Ishikawa (cell line): ENCODE measurements around the gene ACSS1.

Experiments
- CEBPB ChIP-seq: IDR thresholded peaks from 2 replicates; pipeline ENCODE4 v1.6.1; 2012
- CREB1 ChIP-seq: IDR thresholded peaks from 2 replicates; pipeline ENCODE4 v1.6.1; 2012; ENCODE audit warnings: low read depth
- EGR1 ChIP-seq: IDR thresholded peaks from 2 replicates; pipeline ENCODE4 v1.6.1; 2012
- EP300 ChIP-seq: IDR thresholded peaks from 2 replicates; pipeline ENCODE4 v1.6.1; 2012; ENCODE audit warnings: borderline replicate concordance
- FOXM1 ChIP-seq: IDR thresholded peaks from 2 replicates; pipeline ENCODE4 v1.6.1; 2012; ENCODE audit warnings: low read depth, borderline replicate concordance
- NFIC ChIP-seq: IDR thresholded peaks from 2 replicates; pipeline ENCODE4 v1.6.1; 2012
- RAD21 ChIP-seq: IDR thresholded peaks from 2 replicates; pipeline ENCODE4 v1.6.1; 2012; ENCODE audit warnings: low read depth
- TAF1 ChIP-seq: IDR thresholded peaks from 2 replicates; pipeline ENCODE4 v1.6.1; 2012; ENCODE audit warnings: low read depth, mild to moderate bottlenecking
- TCF12 ChIP-seq: IDR thresholded peaks from 2 replicates; pipeline ENCODE4 v1.6.1; 2012; ENCODE audit warnings: low read depth
- TEAD4 ChIP-seq: IDR thresholded peaks from 2 replicates; pipeline ENCODE4 v1.6.1; 2012
- USF1 ChIP-seq: IDR thresholded peaks from 2 replicates; pipeline ENCODE4 v1.6.1; 2012
- YY1 ChIP-seq: IDR thresholded peaks from 2 replicates; pipeline ENCODE4 v1.6.1; 2012; ENCODE audit warnings: low read depth
- ZBTB7A ChIP-seq: IDR thresholded peaks from 2 replicates; pipeline ENCODE4 v1.6.1; 2012; ENCODE audit warnings: low read depth
- TF ChIP-seq, protein P1 (sequence below): IDR thresholded peaks from 2 replicates; pipeline ENCODE4 v1.6.1; 2012; ENCODE audit warnings: low read depth, mild to moderate bottlenecking
- TF ChIP-seq, protein P2 (sequence below): IDR thresholded peaks from 2 replicates; pipeline ENCODE4 v1.6.1; 2012

The ACSS1 gene

GRCh38 chr20:25070821-25071473, 13.0 kb upstream of the ACSS1 start:
- TF ChIP-seq TAF1: no peak
- TF ChIP-seq CREB1: no peak
- no peak for TF ChIP-seq EGR1
- no peak for TF ChIP-seq TEAD4
- no peak for TF ChIP-seq TCF12
- TF ChIP-seq CEBPB: no peak

- TF ChIP-seq USF1 (no peak), TEAD4 (no peak), YY1 (no peak), CREB1 (no peak)
- TF ChIP-seq, protein P1, sequence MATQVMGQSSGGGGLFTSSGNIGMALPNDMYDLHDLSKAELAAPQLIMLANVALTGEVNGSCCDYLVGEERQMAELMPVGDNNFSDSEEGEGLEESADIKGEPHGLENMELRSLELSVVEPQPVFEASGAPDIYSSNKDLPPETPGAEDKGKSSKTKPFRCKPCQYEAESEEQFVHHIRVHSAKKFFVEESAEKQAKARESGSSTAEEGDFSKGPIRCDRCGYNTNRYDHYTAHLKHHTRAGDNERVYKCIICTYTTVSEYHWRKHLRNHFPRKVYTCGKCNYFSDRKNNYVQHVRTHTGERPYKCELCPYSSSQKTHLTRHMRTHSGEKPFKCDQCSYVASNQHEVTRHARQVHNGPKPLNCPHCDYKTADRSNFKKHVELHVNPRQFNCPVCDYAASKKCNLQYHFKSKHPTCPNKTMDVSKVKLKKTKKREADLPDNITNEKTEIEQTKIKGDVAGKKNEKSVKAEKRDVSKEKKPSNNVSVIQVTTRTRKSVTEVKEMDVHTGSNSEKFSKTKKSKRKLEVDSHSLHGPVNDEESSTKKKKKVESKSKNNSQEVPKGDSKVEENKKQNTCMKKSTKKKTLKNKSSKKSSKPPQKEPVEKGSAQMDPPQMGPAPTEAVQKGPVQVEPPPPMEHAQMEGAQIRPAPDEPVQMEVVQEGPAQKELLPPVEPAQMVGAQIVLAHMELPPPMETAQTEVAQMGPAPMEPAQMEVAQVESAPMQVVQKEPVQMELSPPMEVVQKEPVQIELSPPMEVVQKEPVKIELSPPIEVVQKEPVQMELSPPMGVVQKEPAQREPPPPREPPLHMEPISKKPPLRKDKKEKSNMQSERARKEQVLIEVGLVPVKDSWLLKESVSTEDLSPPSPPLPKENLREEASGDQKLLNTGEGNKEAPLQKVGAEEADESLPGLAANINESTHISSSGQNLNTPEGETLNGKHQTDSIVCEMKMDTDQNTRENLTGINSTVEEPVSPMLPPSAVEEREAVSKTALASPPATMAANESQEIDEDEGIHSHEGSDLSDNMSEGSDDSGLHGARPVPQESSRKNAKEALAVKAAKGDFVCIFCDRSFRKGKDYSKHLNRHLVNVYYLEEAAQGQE: no peak
These were observed 9.4 kb upstream of the ACSS1 start for GRCh38 chr20:25067102-25067987.

- peak; percentile 62 for TF ChIP-seq YY1
- TF ChIP-seq CREB1: no peak
- TF ChIP-seq RAD21: peak; percentile 21; the same call in 1 of the 2 replicates
- peak; percentile 37; the same call in 1 of the 2 replicates for TF ChIP-seq TCF12
- peak; percentile 69 for TF ChIP-seq NFIC
These were observed 8.4 kb upstream of the ACSS1 start for GRCh38 chr20:25066386-25066785.

DNA sequence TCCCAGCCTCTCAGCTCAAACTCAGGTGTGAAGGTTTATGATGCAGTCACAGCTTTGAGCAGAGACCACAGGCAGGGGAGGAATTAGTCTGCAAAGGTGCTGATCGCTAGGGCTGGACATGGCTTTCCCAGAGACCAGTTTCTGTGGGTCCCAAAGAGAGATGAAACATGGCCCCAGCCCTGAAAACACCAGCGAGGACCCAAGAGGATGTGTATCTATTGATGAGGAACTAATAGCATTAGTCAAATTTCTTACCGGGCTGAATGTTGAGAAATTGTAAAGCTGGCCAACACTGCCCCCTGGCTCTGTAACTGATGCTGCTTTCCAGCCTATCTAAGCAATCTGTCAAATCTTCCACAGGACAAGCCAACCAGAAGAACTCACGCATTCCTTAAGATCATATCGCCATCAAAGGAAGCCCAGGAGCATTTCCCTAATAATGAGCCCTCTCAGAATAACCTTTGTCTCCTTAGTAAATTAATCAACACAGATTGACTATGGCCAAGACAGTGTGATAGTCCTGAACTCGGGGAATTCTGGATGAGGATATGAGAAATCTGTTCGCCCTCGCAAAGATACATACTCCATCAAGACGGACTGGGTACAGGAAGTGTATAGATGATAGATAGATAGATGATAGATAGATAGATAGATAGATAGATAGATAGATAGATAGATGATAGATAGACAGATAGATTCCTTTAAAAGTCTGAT, 7.8 kb upstream of the ACSS1 start:
- no peak for TF ChIP-seq ZBTB7A
- no peak for TF ChIP-seq NFIC
- TF ChIP-seq RAD21: peak; percentile 95

DNA sequence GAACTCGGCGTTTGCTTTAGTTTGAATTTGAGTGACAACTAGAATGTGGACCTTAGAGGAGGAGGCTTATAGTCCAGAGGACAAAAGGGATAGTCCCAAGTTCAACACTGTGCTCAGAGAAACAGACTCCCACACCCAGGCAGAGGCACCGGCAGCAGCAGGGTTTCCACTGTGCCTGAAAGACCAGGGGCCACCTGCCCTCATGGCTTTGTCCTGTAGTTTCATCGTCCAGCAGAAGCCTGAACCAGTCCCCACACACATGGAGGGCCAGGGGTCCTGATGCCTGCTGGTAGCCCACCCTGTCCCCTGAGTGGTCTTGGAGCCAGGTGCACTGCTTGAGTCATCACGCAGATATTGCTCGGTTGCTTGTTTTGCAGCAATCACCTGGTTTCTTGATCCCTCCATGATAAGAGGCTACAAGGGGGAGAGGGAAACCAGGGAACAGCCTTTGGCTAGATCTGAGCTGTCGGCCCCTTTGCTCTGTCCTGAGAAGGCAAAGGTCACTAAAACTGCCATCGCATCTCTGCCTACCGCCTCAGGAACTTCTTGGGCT, 7.2 kb upstream of the ACSS1 start:
- TF ChIP-seq NFIC (no peak), ZBTB7A (no peak), TAF1 (no peak), EP300 (no peak), CEBPB (no peak), FOXM1 (no peak)

- no peak for TF ChIP-seq CREB1
- TF ChIP-seq, protein P2, sequence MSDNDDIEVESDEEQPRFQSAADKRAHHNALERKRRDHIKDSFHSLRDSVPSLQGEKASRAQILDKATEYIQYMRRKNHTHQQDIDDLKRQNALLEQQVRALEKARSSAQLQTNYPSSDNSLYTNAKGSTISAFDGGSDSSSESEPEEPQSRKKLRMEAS: no peak
- TF ChIP-seq EP300: no peak
- TF ChIP-seq, protein P1: no peak
- no peak for TF ChIP-seq YY1
- TF ChIP-seq EGR1: no peak
These were observed 6.7 kb upstream of the ACSS1 start for GRCh38 chr20:25064561-25065071.
